ENCODE results near the gene NDEL1.
"Not testable (repeated sequence)": the region's sequence is repeated elsewhere in the genome, so short reads cannot be mapped to it uniquely, and the experiment has no call there.

The NDEL1 gene

GRCh38 chr17:8435245-8436168 is at the start of gene NDEL1:
Gene NDEL1 (plus strand): TSS chr17:8435884. CDS start chr17:8444272, 8,388 bp downstream.
- DNase-seq: peak; percentile 100

GRCh38 chr17:8386841-8387240 is 48.8 kb upstream of the NDEL1 start:
- DNase-seq: no peak

GRCh38 chr17:8387914-8388651 is 47.6 kb upstream of the NDEL1 start:
- no peak for DNase-seq

- DNase-seq: no peak
Measured at GRCh38 chr17:8391711-8392110, 44.0 kb upstream of the NDEL1 start.

- DNase-seq: no peak
Measured at GRCh38 chr17:8392274-8392673, 43.4 kb upstream of the NDEL1 start.

- no peak for DNase-seq
Measured at GRCh38 chr17:8392674-8393469, 42.8 kb upstream of the NDEL1 start.

- peak; percentile 38 for DNase-seq
Measured at GRCh38 chr17:8393470-8394231, 42.0 kb upstream of the NDEL1 start.

- not testable (repeated sequence) for DNase-seq
Measured at GRCh38 chr17:8394497-8394896, 41.2 kb upstream of the NDEL1 start.

- no peak for DNase-seq
Measured at GRCh38 chr17:8397636-8398035, 38.0 kb upstream of the NDEL1 start, which contains the start of gene RNF222. Gene RNF222 (minus strand): TSS chr17:8397827. CDS start chr17:8393461, 4,366 bp downstream.

- no peak for DNase-seq
Measured at GRCh38 chr17:8398980-8399379, 36.7 kb upstream of the NDEL1 start.

GRCh38 chr17:8401107-8401506 is 34.6 kb upstream of the NDEL1 start:
- no peak for DNase-seq

GRCh38 chr17:8402921-8403536 is 32.7 kb upstream of the NDEL1 start:
- no peak for DNase-seq

- DNase-seq: no peak
Measured at GRCh38 chr17:8405499-8406016, 30.1 kb upstream of the NDEL1 start.

GRCh38 chr17:8406174-8406573 is 29.5 kb upstream of the NDEL1 start:
- DNase-seq: no peak

GRCh38 chr17:8408371-8408770 is 27.3 kb upstream of the NDEL1 start:
- no peak for DNase-seq

GRCh38 chr17:8409966-8410882 is 25.5 kb upstream of the NDEL1 start:
- peak; percentile 88 for DNase-seq

GRCh38 chr17:8410883-8411238 is 24.8 kb upstream of the NDEL1 start:
- DNase-seq: no peak

- no peak for DNase-seq
Measured at GRCh38 chr17:8412089-8412488, 23.6 kb upstream of the NDEL1 start.

GRCh38 chr17:8413328-8413727 is 22.4 kb upstream of the NDEL1 start:
- no peak for DNase-seq

- no peak for DNase-seq
Measured at GRCh38 chr17:8413938-8414337, 21.7 kb upstream of the NDEL1 start.

Measured in stimulated activated CD4-positive, alpha-beta T cell treated with anti-CD3 and anti-CD28 coated beads, Interleukin-15, amount 100 ng/mL, for 24 hours (primary cell).